ENCODE data around the gene ZDHHC6. TPM values are rescaled to one million over a fixed set of nuclear protein-coding genes. Genes with fewer than 3 reads are reported as not detected.

The ZDHHC6 gene
- total RNA-seq, 3 donors from 2014 or later = 33.4 to 43.6 (median 42.7) TPM

GRCh38 chr10:112429147-112429546 is 17.6 kb downstream of the ZDHHC6 start:
- Histone ChIP-seq H3K36me3 (ENCODE audit: low read depth) (peaks cover 3% of the 10 kb centered on the region), H3K4me3 (no peak overlapping the region), H3K4me1 (ENCODE audit: low read depth) (no peaks in the 10 kb centered on the region), H3K9me3 (no peaks in the 10 kb centered on the region)
- peak; percentile 39 for ATAC-seq
- intact Hi-C loops (cut with DNase I, micrococcal nuclease) = no loop called here
- TF ChIP-seq, protein P1, sequence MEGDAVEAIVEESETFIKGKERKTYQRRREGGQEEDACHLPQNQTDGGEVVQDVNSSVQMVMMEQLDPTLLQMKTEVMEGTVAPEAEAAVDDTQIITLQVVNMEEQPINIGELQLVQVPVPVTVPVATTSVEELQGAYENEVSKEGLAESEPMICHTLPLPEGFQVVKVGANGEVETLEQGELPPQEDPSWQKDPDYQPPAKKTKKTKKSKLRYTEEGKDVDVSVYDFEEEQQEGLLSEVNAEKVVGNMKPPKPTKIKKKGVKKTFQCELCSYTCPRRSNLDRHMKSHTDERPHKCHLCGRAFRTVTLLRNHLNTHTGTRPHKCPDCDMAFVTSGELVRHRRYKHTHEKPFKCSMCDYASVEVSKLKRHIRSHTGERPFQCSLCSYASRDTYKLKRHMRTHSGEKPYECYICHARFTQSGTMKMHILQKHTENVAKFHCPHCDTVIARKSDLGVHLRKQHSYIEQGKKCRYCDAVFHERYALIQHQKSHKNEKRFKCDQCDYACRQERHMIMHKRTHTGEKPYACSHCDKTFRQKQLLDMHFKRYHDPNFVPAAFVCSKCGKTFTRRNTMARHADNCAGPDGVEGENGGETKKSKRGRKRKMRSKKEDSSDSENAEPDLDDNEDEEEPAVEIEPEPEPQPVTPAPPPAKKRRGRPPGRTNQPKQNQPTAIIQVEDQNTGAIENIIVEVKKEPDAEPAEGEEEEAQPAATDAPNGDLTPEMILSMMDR (IDR thresholded peaks at IDR 0.05) = no peak
- no peak for DNase-seq

DNA sequence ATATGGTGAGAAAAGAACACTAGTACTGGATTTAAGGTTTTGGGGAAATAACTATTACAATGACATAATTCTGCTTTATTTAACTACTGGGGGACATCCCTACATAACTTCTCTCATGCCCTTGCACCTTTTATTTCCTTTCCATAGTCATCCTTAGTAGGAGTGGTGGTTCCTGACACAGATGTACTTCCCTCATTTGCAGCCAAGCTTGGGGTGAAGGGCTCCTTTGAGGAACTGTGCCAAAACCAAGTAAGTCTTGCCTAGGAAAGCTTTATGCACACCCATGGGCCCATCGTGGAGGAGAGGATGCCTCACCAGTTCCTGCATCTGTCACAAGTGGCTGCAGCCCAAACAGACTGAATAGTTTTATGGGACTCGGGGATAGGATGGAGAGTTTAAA is 20.6 kb downstream of the ZDHHC6 start:
- TF ChIP-seq, protein P1 (IDR thresholded peaks at IDR 0.05) = no peak
- Histone ChIP-seq H3K4me1 (ENCODE audit: low read depth) (no peaks in the 10 kb centered on the region), H3K9me3 (no peaks in the 10 kb centered on the region), H3K36me3 (ENCODE audit: low read depth) (peaks cover 7% of the 10 kb centered on the region), H3K4me3 (no peak overlapping the region)
- intact Hi-C loops (cut with DNase I, micrococcal nuclease) = no loop called here
- ATAC-seq = no peak
- DNase-seq = no peak

GRCh38 chr10:112424651-112425050 is 22.1 kb downstream of the ZDHHC6 start:
- Histone ChIP-seq H3K4me3 (no peak overlapping the region), H3K36me3 (ENCODE audit: low read depth) (peaks cover 7% of the 10 kb centered on the region), H3K4me1 (ENCODE audit: low read depth) (no peaks in the 10 kb centered on the region), H3K9me3 (no peaks in the 10 kb centered on the region)
- DNase-seq (no peak), ATAC-seq (no peak)
- intact Hi-C loops (cut with DNase I, micrococcal nuclease) = no loop called here
- TF ChIP-seq, protein P1 (IDR thresholded peaks at IDR 0.05) = no peak

- no peaks in the 10 kb centered on the region for H3K9me3 ChIP-seq
- intact Hi-C loops (cut with DNase I, micrococcal nuclease) = no loop called here
- peaks cover 7% of the 10 kb centered on the region for H3K36me3 ChIP-seq (ENCODE audit: low read depth)
- no peak for ATAC-seq
- TF ChIP-seq, protein P1 (IDR thresholded peaks at IDR 0.05) = no peak
- H3K4me3 ChIP-seq = no peak overlapping the region
- DNase-seq = no peak
- no peaks in the 10 kb centered on the region for H3K4me1 ChIP-seq (ENCODE audit: low read depth)
Measured at GRCh38 chr10:112421731-112422130, 25.0 kb downstream of the ZDHHC6 start.

DNA sequence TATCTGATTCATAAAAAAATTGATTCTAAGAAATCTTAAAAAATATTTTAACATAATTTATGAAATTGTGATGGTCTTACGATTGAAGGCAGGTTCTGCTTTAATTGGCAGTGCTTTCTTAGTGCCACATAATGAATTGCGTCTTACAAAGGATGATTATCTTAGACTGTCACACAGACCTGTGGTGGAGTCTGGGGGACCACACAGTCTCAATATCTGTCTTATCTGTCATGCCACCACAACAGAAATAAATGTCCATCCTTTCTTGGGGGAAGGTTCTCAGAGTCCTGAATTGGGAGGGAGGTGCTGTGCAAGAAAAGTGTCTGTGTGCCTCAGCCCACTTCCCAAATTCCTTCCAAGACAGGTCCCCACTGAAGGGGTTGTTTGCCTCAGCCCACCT is 34.0 kb downstream of the ZDHHC6 start:
- no peaks in the 10 kb centered on the region for H3K9me3 ChIP-seq
- DNase-seq (no peak), ATAC-seq (no peak)
- peaks cover 11% of the 10 kb centered on the region for H3K4me1 ChIP-seq (ENCODE audit: low read depth)
- peaks cover 6% of the 10 kb centered on the region for H3K36me3 ChIP-seq (ENCODE audit: low read depth)
- no peak overlapping the region for H3K4me3 ChIP-seq
- intact Hi-C loops (cut with DNase I, micrococcal nuclease) = no loop called here
- TF ChIP-seq, protein P1 (IDR thresholded peaks at IDR 0.05) = no peak

DNA sequence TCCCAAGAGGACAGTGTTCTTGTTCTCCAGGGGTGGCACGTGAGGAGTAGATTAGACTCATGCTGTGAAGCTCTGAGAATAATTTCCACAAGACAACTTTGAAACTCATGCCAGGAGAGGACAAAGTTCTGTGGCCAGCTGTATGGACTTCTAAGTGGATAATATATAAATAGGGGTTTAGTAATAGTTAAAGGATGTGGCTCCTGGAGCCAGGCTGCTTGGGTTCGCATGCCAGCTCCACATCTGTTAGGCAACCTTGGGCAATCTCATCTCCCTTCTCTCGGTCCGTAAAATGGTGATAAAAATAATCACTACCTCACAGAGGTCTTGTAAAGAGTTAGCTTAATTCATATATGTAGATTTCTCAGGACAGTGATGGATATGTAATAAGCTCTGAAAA is 37.0 kb downstream of the ZDHHC6 start:
- TF ChIP-seq, protein P1 (IDR thresholded peaks at IDR 0.05) = no peak
- Histone ChIP-seq H3K9me3 (no peaks in the 10 kb centered on the region), H3K4me3 (no peak overlapping the region), H3K36me3 (ENCODE audit: low read depth) (peaks cover 6% of the 10 kb centered on the region), H3K4me1 (ENCODE audit: low read depth) (peaks cover 27% of the 10 kb centered on the region)
- intact Hi-C loops (cut with DNase I, micrococcal nuclease) = no loop called here
- ATAC-seq (no peak), DNase-seq (no peak)
